DOHH2 (cell line): ENCODE results near the gene IL36G.

Experiments
- H3F3A ChIP-seq: fragments of 200-600 bp; sonication (generic), shearing (Covaris generic); 2 replicates; pipeline ENCODE4 v1.6.0; 2016; ENCODE audit warnings: antibody characterized with exemption, mild to moderate bottlenecking; ENCODE audit not compliant: control insufficient read depth, insufficient read depth
- H3K27ac ChIP-seq: fragments of 200-600 bp; sonication (generic); 2 replicates; pipeline ENCODE4 v1.5.1; 2014; ENCODE audit warnings: low read depth, mild to moderate bottlenecking, low read length, moderate library complexity
- H3K27me3 ChIP-seq: fragments of 200-600 bp; sonication (generic); 2 replicates; pipeline ENCODE4 v1.6.1; 2014; ENCODE audit warnings: mild to moderate bottlenecking, low read length, mixed read lengths; ENCODE audit not compliant: control insufficient read depth
- H3K36me3 ChIP-seq: fragments of 200-600 bp; sonication (generic); 2 replicates; pipeline ENCODE4 v1.6.1; 2014; ENCODE audit warnings: mild to moderate bottlenecking, low read length, moderate library complexity, mixed read lengths; ENCODE audit not compliant: control insufficient read depth
- H3K4me1 ChIP-seq: fragments of 200-600 bp; sonication (generic); 2 replicates; pipeline ENCODE4 v1.6.1; 2014; ENCODE audit warnings: mild to moderate bottlenecking, low read length, mixed read lengths; ENCODE audit not compliant: control insufficient read depth
- H3K4me2 ChIP-seq: fragments of 200-600 bp; sonication (generic); 2 replicates; pipeline ENCODE4 v1.6.0; 2014; ENCODE audit warnings: mild to moderate bottlenecking, low read length, moderate library complexity
- H3K4me3 ChIP-seq: fragments of 200-600 bp; sonication (generic); 2 replicates; pipeline ENCODE4 v1.5.1; 2014; ENCODE audit warnings: mild to moderate bottlenecking, low read length, mixed read lengths
- H3K79me2 ChIP-seq: fragments of 200-600 bp; sonication (generic); 2 replicates; pipeline ENCODE4 v1.6.1; 2014; ENCODE audit warnings: mild to moderate bottlenecking, low read length, mixed read lengths; ENCODE audit not compliant: control insufficient read depth
- H3K9me2 ChIP-seq: fragments of 200-600 bp; sonication (generic); replicated peaks from 2 replicates; pipeline ENCODE4 v1.6.1; 2014; ENCODE audit warnings: mild to moderate bottlenecking, low read length, mixed read lengths; ENCODE audit not compliant: control insufficient read depth
- H3K9me3 ChIP-seq: fragments of 200-600 bp; sonication (generic); 2 replicates; pipeline ENCODE4 v1.6.1; 2014; ENCODE audit warnings: antibody characterized with exemption, low read length, mixed read lengths; ENCODE audit not compliant: control insufficient read depth, insufficient read depth
- H4K20me1 ChIP-seq: fragments of 200-600 bp; sonication (generic); 2 replicates; pipeline ENCODE4 v1.6.0; 2014; ENCODE audit warnings: low read depth, mild to moderate bottlenecking, antibody characterized with exemption, low read length, moderate library complexity; ENCODE audit not compliant: control insufficient read depth, insufficient read depth
- CTCF ChIP-seq: fragments of 200-600 bp; sonication (generic); IDR thresholded peaks from one replicate; pipeline ENCODE4 v1.5.1; 2014; ENCODE audit warnings: antibody characterized with exemption, mild to moderate bottlenecking, low read depth, low read length; ENCODE audit not compliant: poor library complexity, severe bottlenecking
- EZH2phosphoT487 ChIP-seq: fragments of 200-600 bp; sonication (generic); IDR thresholded peaks from 2 replicates; pipeline ENCODE4 v1.6.1; 2017; ENCODE audit warnings: borderline replicate concordance, mild to moderate bottlenecking, antibody characterized with exemption, low read length, moderate library complexity, mixed read lengths

IL36G gene

GRCh38 chr2:112989611-112990010 lies 11.8 kb downstream of the IL36G start:
- Histone ChIP-seq H4K20me1 (no peaks in the 10 kb centered on the region), H3K4me1 (no peaks in the 10 kb centered on the region), H3K4me3 (no peak overlapping the region), H3K27me3 (no peaks in the 10 kb centered on the region), H3K79me2 (no peaks in the 10 kb centered on the region), H3K27ac (no peak overlapping the region), H3F3A (no peaks in the 10 kb centered on the region), H3K9me2 (no peaks in the 10 kb centered on the region), H3K4me2 (no peak overlapping the region), H3K9me3 (no peaks in the 10 kb centered on the region), H3K36me3 (no peaks in the 10 kb centered on the region)
- no peak for TF ChIP-seq CTCF
- TF ChIP-seq EZH2phosphoT487: no peak

DNA sequence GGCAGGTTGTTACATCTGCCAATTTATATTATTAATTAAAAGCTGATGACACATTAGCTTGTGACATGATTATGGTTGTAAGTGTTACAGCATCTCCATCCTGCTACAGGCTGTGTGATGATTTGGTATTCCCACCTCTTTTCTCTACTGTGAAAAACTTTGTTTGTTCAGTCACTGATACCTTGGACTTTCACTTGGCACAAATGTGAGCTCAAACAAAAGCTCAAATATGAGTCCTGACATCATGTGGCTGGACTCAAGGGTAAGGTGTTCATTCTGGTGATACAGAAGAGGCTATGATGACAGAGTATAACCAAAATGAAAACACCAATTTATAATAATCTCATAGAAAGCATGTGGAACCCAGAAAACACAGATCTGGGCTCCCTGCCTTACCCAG lies 16.0 kb downstream of the IL36G start:
- Histone ChIP-seq H3K27ac (no peak overlapping the region), H3K27me3 (no peaks in the 10 kb centered on the region), H3K79me2 (no peaks in the 10 kb centered on the region)

GRCh38 chr2:112994648-112995047 lies 16.8 kb downstream of the IL36G start:
- Histone ChIP-seq H3K79me2 (no peaks in the 10 kb centered on the region), H3K9me3 (peaks cover 1% of the 10 kb centered on the region; the same call in 1 of the 2 replicates), H3K4me3 (no peak overlapping the region), H3F3A (no peaks in the 10 kb centered on the region), H3K27me3 (no peaks in the 10 kb centered on the region), H3K9me2 (no peaks in the 10 kb centered on the region), H3K36me3 (no peaks in the 10 kb centered on the region), H3K4me1 (no peaks in the 10 kb centered on the region), H3K4me2 (no peak overlapping the region), H3K27ac (no peak overlapping the region), H4K20me1 (no peaks in the 10 kb centered on the region)
- TF ChIP-seq CTCF (no peak), EZH2phosphoT487 (no peak)

More for the DNA sequence above, 16.0 kb downstream of the IL36G start:
- H3K9me2 ChIP-seq: no peaks in the 10 kb centered on the region
- no peaks in the 10 kb centered on the region for H3K9me3 ChIP-seq
- H3K36me3 ChIP-seq: no peaks in the 10 kb centered on the region
- H4K20me1 ChIP-seq: no peaks in the 10 kb centered on the region
- H3K4me2 ChIP-seq: no peak overlapping the region
- no peaks in the 10 kb centered on the region for H3F3A ChIP-seq
- H3K4me1 ChIP-seq: no peaks in the 10 kb centered on the region
- no peak overlapping the region for H3K4me3 ChIP-seq
- TF ChIP-seq EZH2phosphoT487 (no peak), CTCF (no peak)
